Vagina (tissue), 2 donors: Measurements from ENCODE around the gene FYB1.

Experiments used
- CTCF ChIP-seq, 3 experiments: fragments of 450-650 bp in 2 of 3; fragments of 200-600 bp in 1 of 3; sonication (generic) in 1 of 3; IDR thresholded peaks; one replicate each; pipeline ENCODE4 v1.5.1; 2017 to 2019; ENCODE audit warnings: antibody characterized with exemption in 3 of 3, mild to moderate bottlenecking in 2 of 3, moderate library complexity in 2 of 3
- POLR2A ChIP-seq, 2 donors: fragments of 450-650 bp; IDR thresholded peaks; one replicate each; pipeline ENCODE4 v1.6.1; 2017; ENCODE audit warnings: antibody characterized with exemption in 2 of 2, mild to moderate bottlenecking in 2 of 2, moderate library complexity in 2 of 2
- POLR2AphosphoS5 ChIP-seq, 2 donors: sonication (generic); formaldehyde crosslinking; IDR thresholded peaks; one replicate each; pipeline ENCODE4 v1.9.0; 2017; ENCODE audit warnings: antibody characterized with exemption in 2 of 2, mild to moderate bottlenecking in 2 of 2, low read depth in 1 of 2; ENCODE audit not compliant: insufficient read depth in 1 of 2

DNA sequence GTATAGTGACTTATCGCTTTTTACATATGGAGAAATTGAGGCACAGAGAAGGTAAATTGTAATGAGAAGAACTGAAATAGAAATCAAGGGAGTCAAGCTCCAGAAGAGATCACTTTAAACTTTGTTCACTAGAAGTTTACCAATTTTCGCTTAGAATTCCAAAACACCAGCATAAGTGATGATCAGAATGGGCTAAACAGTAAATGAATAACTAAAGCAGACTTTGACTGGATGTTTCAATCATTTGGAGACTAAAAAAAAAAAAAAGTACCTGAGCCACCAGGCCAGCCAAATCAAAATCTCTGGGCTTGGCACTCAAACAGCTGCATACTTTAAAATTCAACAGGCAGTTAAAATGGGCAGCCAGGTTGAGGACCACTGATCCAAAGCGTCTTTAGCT, 38.2 kb upstream of the FYB1 start:
- no peak for TF ChIP-seq CTCF (IDR thresholded peaks at IDR 0.05)
- no peak for TF ChIP-seq POLR2A (IDR thresholded peaks at IDR 0.05)
- TF ChIP-seq POLR2AphosphoS5 (IDR thresholded peaks at IDR 0.05; ENCODE audit: insufficient read depth in 1 of 2, low read depth in 1 of 2): no peak
